ENCODE results near the gene ARFGAP2. TPM values are rescaled to one million over a fixed set of nuclear protein-coding genes. Genes with fewer than 3 reads are reported as not detected.

ARFGAP2 gene
- polyA plus RNA-seq, 4 donors = 78.0 to 79.7 (median 79.1) TPM

DNA sequence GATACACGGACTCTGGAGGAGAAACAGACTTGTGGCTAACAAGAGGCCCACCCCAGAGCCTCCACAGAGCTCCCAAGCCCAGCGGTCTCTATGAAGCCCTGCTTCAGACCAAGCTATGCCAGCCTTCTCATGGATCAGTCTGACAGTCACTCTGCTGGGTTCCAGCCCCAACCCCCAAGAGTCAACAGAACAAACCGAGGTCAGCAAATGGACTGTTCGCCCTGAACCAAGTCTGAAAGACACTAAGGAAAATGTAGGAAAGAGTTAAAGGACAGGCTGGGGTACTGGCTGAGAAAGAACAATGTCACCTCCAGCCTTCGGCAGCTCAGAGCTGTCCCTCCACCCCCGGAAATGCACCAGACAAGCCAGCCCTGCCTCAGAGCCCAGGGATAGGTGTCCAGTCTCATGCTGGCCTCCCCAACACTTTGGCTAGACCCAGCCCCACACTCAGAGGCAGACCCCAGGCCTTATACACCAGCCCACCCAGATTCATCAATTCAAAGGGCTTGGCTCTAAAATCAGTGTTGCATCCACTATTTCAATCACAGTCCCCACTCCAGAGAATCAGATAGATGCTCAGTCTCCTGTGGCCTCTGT lies 3.8 kb downstream of the ARFGAP2 start:
- no peak for DNase-seq (ENCODE audit: low read depth in 4 of 4, low spot score in 3 of 4)

DNA sequence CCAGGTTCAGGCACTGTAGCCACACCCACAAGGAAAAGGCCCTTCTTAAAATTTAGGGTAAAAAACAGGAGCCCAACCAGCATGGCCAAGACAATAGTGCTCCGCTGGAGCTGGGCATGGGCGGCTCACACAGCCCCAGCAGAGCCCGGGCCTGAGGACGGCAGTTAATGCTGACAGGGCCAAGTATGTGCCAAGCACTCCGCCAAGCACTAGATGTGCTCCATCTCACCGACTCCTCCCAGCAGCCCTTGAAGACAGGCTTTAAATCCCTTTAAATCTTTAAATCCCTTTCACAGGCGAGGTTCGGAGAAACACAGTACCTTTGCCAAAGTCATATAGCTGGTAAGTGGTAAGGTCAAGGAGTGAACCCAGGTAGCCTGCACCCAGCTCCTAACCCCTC lies 4.8 kb downstream of the ARFGAP2 start:
- DNase-seq (ENCODE audit: low read depth in 4 of 4, low spot score in 3 of 4) = no peak

- no peak for DNase-seq (ENCODE audit: low read depth in 4 of 4, low spot score in 3 of 4)
These were observed 5.4 kb downstream of the ARFGAP2 start for GRCh38 chr11:47171061-47171838.

DNA sequence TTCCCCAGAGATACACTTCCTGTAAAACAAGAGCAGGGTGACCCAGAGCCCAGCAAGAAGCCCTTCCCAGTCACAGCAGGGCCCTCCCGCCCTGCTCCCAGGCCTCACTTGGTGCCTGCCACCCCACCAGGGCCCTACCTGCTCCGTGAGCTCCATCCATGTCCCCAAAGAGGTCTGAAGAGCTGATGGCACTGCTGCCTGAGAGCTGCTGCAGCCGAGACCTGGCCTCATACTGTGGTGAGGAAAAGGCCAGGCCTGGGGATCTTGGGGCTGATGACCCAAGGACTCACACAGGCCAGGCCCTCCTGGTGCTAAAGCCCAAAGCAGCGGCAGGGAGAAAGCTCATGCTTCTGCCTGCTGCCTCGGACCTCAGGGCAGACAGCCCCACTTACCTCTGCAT lies 10.3 kb downstream of the ARFGAP2 start:
- DNase-seq (ENCODE audit: low read depth in 4 of 4, low spot score in 3 of 4) = no peak

DNA sequence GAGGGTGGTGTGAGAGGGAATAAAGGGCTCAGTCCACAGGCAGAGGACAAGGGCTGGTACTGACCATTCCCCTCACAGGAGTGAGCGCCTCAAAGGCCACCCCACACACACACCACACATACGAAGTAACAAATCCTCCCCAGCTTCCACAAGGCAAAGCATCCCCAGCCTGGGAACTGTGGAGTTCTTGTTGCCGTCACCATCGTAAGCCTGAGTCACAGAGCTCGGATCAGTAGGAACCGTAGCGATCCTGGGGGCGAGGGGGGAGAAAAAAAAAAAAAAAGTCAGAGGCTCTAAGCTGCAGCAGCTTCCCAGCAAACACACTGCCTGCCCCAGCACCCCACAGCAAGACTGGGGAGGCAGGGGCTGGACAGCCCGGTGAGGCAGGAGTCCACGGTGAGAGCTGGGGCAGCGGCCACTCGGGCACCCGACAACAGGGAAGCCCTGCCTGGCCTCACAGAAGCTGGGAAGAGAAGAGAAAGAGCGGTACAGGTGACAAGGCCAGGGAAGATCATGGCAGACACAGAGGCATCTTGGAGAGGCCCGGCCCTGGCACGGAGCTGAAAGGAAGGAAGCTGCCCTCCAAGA lies 11.3 kb downstream of the ARFGAP2 start:
- no peak for DNase-seq (ENCODE audit: low read depth in 4 of 4, low spot score in 3 of 4)

DNA sequence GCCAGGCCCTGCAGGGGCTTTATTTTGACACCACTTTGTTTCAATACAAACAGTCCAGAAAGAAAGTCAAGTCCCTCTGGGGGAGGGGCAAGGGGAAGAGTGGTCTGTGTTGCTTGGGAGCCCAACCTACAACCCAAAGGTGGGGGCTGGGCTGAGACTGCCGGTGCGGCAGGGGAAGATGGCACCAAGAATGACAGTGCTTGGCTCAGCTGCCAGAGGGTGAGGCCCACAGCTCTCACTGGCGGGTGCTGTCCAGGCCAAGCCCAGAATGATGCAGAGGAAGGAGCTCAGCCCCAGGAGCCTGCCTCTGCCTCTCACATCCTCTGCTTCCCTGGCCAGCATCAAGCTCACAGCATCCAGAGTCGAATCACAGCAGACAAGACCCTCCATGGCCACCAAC lies 12.4 kb downstream of the ARFGAP2 start:
- no peak for DNase-seq (ENCODE audit: low read depth in 4 of 4, low spot score in 3 of 4)

DNA sequence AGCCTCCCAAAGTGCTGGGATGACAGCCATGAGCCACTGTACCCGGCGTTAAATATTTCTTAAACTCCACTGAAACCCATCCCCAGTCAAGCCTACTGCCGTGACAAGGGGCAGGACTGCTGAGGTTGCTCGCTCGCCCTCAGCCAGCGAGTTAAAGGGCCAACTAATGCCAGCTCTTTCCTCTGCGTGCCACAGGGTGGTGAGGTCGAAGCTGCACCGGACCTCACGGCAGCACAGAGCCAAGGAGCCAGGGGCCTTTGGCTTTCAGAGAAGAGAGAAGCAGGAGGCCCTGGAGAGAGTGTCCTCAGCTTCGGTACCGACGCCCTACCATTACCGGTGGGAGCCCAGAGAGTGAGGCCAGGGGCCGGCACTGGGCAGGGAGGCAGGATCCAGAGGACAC lies 12.8 kb downstream of the ARFGAP2 start:
- no peak for DNase-seq (ENCODE audit: low read depth in 4 of 4, low spot score in 3 of 4)

- no peak for DNase-seq (ENCODE audit: low read depth in 4 of 4, low spot score in 3 of 4)
These were observed 13.5 kb downstream of the ARFGAP2 start for GRCh38 chr11:47163193-47163592.

DNA sequence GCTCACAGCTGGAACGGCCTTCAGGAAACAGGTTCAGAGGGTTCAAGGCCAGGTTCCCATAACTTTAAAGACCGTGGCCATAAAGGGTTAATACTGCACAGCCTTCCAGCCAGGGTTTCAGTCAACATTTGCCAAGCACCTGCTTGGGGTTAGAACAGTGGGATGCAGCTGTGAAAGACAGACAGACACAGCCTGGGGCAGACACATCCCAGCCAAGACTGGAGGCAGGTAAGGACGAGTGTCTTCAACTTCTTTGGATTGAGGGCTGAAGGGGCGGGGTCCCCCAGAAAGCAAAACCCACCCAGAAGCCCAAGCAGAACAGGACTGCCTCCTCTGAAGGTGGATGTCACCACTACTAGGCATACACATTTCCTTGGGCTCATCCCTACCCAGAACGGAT lies 14.3 kb downstream of the ARFGAP2 start:
- DNase-seq (ENCODE audit: low read depth in 4 of 4, low spot score in 3 of 4) = no peak

GRCh38 chr11:47161890-47162289 lies 14.8 kb downstream of the ARFGAP2 start:
- DNase-seq (ENCODE audit: low read depth in 4 of 4, low spot score in 3 of 4) = no peak

- DNase-seq (ENCODE audit: low read depth in 4 of 4, low spot score in 3 of 4) = peak in 2 of 4 donors; percentile 43 to 45
These were observed 15.4 kb downstream of the ARFGAP2 start for GRCh38 chr11:47161134-47161854.

GRCh38 chr11:47160753-47161133 lies 15.9 kb downstream of the ARFGAP2 start:
- no peak for DNase-seq (ENCODE audit: low read depth in 4 of 4, low spot score in 3 of 4)

GRCh38 chr11:47158242-47158641 lies 18.4 kb downstream of the ARFGAP2 start:
- DNase-seq (ENCODE audit: low read depth in 4 of 4, low spot score in 3 of 4) = no peak

DNA sequence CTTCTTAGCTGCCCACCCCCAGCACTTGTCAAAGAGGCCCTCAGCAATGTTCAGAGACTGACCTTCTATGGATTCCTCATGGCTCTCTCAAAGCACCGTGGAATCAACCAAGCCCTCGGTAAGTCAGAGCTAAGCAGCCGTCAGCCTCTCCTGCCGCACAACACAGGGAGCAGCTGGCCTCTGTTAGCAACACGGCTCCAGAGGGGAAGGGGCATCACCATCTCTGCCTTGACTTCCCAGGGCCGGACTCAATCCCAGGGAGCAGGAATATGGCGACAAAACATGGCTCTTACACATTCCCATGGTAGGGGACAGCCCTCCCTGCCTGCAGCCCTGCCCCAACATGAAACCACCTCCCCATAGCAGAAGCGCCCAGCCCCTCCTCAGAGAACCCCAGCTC lies 18.9 kb downstream of the ARFGAP2 start:
- DNase-seq (ENCODE audit: low read depth in 4 of 4, low spot score in 3 of 4) = no peak

- no peak for DNase-seq (ENCODE audit: low read depth in 4 of 4, low spot score in 3 of 4)
These were observed 19.7 kb downstream of the ARFGAP2 start for GRCh38 chr11:47156951-47157350.

GRCh38 chr11:47156333-47156732 lies 20.3 kb downstream of the ARFGAP2 start:
- no peak for DNase-seq (ENCODE audit: low read depth in 4 of 4, low spot score in 3 of 4)

DNA sequence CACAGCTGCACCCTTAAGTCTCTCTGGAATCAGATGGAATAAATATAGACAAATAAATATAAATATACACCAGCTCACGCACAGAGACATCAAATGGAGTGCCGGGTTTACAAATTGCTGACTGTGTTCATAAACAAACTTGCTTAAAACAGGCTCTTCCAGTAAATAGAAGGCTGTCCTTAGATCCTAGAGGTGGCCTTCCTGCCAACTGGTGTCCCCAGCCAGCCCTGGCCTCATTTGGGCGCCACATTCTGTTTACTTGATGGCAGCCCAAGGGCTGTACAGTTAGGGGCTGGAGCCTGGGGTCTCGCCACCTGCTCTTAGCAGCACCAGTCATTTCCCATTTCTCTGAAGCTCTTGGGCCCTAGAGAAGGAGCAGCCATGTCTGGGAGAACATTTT lies 20.8 kb downstream of the ARFGAP2 start:
- no peak for DNase-seq (ENCODE audit: low read depth in 4 of 4, low spot score in 3 of 4)

DNA sequence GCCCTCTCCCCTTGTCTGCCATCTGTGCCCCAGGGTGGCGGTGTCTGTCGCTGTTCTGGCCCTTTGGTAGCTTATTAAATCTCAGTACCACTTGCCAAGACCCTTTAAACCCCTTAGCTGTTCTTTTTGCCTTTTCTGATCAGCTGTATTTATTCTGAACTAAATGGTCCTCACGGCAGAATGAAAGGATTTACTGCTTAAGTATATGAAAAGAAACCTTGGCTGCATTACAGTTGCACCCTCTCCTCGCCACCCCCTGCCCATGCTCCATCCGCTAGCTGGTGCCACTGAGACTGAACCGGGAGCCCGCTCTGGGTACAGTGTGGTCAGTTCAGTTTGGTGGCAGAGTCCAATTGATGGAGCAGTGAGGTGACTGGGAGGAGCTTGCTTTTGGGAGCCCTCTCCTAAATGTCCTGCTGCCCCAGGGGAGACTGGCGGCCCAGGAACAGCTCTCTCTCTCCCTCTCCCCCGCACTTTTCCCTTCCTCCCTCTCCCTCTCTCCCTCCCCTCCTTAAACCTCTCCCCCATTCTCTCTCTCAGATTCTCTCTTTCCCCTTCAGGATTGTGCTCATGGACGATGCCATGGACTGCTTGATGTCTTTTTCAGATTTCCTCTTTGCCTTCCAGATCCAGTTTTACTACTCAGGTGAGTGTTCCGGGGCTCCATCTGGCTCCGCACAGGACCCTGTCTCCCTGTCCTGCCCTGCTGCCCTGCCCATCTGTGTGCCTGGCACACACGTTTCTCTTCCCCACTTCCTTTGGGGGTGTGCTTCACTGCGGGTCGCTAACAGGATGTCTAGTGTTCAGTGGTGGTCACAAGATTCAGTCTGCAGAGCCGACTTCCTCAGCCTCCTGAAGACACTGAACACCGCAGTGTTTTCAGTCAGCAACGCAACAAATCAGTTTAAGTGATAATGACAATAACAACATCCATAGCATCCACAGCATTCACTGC lies 21.8 kb downstream of the ARFGAP2 start:
- DNase-seq (ENCODE audit: low read depth in 4 of 4, low spot score in 3 of 4) = no peak

DNA sequence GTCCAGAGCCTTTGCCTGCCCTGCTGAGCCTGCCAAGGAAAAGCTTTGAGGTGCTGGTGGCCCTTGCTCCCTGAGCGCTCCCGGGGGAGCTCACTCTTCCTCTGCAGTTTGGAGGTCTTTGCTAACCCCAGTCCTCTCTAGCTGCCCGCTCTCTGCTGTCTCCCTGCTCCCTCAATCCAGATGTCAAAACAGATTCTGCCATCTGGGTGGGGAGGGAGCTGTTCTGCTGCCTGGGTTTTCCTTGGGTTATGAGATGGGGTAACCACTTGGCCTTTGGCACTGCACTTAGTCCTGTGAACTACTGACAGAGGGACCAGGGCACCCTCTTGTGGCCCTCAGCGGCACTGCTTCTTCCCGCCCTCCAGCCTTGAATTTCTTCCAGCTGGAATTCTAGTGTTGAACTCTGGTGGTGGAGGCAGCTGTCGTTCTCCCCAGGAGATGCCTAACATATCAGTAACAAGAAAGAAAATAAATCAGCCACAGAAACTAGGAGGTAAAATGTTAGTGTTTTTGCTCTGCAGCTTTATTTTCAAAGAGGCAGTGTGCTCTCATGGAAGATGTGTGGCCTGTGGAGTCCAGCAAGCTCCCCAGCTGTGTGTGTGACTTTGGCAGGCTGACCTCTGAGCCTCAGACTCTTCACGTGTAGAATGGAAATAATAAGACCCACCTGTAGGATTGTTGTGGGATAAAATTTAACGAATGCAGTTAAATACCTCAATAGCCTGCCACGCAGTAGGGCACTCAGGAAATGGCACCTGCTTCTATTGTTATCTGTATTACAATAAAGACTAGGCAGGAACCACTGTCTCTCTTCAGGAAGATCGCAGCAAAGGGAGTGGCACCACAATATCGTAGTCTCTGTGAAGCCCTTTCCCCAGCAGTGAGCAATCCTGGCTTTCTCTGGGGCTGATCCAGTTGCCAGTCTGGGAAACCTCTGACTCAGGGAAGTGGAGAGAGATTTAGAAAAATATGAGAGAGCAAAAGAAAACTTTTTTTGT lies 23.4 kb downstream of the ARFGAP2 start:
- DNase-seq (ENCODE audit: low read depth in 4 of 4, low spot score in 3 of 4) = peak; percentile 57 to 74 (median 60)

All from right renal pelvis (tissue), 4 donors.